GM18508 (cell line): ENCODE measurements around the gene RHBDF2.

Source experiments
- ATAC-seq: cut with Tn5 transposase; IDR thresholded peaks from one replicate; pipeline ENCODE4 v1.9.1; 2021; ENCODE audit warnings: moderate number of reproducible peaks; ENCODE audit not compliant: insufficient read depth, unreplicated experiment

RHBDF2 gene

DNA sequence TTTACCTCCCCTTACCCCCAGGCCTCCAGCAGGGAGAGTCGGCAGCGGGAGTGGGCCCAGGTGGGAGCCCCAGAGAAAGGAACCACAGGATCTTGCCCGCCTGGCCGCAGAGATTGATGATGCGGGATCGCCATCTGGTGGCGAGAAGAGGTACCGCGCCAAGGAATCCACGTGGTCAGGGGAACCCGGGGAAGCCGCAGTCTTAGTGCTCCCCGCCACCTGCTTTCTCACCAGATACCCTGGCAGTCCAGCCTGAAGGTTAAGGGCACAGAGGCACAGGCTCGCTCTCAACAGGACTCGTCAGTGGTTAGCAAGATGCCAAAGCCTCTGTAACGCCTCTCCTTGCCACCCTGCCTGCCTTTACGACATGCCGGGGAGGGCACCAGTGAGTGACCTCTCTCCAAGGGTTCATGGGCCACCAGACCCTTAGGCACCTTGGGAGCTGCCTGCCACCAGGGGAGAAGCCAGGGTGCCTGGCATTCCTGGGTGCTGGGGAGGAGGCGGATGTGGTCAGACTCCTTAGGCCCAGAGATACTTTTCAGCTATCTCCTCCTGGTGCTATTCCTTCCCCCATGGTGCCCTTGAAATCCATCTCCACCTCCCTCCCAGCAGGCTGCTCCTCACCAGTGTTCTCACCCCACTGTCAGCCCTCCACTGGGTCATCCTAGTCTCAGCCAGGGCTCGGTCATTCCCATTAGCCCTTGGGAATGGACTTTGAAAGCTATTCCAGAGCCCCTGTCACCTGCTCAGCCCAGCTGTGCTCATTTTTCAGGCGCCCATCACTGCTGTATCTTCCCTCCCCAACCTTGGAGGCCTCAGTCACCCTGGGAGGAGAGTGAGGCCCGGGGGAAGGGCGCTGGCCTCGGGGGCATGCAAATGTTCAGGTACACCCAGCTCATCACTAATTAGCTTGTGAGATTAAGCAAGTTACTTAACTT, 5.5 kb upstream of the RHBDF2 start:
- ATAC-seq = no peak

DNA sequence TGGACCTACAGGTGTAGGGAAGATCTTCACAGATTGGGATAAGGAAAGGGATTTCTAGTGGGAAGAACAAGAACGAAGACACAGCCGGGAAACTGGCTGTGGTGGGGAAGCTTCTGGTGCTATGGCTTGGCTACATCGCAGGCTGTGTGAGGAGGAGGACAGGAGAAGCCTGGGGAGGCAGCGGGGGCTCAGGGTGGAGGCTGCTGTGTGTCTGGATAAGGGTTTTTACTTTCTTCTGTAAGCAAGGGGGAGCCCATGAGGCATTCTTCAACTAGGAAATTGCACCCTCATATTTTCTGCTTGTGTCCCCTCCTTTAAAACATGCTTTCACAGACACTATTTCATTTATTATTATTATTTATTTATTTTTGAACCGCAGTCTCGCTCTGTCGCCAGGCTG, 2.9 kb upstream of the RHBDF2 start:
- ATAC-seq = no peak

DNA sequence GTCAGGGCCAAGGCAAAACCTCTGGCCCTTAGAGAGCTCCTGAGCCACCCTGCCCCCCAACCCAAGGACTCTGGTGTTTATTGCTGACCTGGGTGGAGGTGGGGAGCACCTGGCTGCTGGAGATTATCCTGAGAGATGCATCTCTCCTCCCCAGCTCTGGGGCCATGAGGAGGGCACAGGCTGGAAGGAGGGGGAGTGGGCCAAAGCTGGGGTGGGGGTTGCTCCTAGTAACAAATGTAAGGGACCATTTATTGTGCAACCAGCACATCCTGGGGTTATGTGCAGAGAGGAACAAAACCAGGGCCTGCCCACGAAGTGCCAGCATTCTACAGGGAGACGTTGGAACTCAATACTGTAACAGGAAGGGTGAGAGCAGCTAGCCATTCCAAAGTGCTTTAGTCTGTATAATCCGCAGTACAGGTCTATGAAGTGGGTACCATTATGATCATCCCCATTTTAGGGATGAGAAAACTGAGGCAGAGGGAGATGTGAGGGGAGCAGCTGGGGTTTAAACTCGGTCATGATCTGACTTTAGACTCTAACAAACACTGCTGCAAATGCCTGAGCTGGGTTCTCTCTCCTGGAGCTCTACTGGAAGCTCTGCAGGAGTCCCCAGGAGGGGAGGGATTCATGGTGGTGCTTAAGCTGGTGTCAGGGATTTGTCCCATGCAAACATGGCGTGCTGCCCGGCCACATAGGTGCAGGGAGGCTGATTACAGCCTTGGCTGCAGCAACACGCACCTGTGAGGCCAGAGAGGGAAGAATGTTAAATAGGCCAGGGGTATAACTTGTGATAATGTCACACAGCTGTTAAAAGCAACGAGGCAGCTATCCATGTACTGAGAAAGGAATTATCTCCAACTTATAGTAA, 1.4 kb upstream of the RHBDF2 start:
- no peak for ATAC-seq

DNA sequence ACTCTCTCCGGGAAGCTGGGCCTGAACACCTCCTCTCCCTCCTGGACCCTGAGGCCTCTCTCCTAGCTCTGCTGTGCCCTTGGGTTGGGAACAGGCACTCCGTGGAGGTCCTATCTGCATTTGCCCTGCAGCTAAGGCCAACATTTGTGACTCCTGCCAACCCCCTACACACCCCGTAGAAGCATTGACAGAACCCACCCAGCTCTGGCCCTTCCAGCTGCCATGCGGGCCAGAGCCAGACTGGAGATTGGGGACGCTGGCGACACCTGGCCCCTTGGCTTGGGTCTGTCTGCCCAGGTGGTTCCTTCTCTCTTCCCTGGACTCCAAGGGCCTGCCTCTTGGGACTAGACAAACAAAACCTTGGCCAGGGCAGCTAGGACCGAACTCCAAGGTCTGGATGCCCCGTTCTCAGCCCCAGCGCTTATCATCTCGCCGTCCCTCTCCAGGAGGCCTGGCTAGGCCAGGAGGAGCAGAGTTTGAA, 644 bp upstream of the RHBDF2 start:
- no peak for ATAC-seq

DNA sequence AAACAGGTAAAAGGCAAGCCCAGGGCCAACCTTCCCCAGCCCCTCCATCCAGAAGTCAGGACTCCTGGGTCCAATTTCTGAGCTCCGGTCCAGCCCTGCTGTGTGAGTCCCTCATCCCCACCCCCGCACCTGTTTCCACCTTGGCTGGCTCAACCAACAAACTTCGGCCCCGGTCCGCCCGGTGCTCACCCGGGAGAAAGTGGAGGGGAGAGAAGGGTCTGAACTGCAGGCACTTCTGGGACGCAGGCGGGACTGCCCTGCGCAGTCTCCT, 541 bp downstream of the RHBDF2 start:
- ATAC-seq = no peak

DNA sequence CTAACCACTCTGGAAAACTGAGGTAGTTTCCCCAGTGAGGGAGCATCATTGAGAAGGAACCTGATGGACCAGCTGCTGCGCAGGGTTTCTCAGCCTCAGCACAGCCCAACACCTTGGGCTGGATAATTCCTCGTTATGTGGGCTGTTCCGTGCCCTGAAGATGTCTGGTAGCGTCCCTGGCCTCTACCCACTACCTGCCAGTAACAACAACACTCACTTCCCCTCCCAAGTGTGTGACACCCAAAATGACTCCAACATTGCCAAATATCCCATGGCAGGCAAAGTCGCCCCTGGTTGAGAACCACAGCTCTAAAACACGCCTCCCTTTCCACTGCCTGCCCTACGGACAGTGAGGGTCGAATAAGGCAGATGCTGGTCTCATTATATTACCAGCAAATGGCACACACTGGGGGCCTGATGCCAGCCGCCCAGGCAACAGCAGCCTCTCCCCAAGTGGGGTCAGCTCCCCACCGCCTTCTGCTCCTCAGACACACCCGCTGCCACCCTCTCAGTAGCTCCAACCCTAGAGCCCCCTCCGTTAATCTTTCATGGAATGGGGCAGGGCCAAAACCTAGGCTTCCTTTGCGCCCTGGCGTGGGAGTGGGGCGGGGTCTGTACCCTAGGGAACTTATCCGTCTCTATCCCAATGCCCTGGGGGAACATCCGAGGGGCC, 1.0 kb downstream of the RHBDF2 start:
- no peak for ATAC-seq

DNA sequence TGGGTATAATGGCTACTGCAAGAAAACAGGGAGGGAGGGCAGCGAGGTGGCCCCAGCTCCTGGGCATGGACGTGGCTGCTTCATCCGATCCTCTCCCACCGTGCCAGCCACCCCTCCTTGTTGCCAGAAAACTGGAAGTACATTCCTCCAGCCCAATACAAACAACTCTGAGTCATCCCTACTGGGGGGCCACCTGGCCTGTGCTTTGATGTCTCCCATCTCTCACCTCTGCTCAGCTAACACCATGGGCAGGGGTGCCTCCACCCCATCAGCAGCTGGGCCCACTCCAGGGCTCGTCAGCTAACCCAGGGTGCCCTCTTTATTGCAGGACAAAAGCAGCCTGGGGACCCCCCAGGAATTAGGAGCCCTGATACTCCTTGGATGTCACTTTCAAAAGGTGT, 2.0 kb downstream of the RHBDF2 start:
- no peak for ATAC-seq

DNA sequence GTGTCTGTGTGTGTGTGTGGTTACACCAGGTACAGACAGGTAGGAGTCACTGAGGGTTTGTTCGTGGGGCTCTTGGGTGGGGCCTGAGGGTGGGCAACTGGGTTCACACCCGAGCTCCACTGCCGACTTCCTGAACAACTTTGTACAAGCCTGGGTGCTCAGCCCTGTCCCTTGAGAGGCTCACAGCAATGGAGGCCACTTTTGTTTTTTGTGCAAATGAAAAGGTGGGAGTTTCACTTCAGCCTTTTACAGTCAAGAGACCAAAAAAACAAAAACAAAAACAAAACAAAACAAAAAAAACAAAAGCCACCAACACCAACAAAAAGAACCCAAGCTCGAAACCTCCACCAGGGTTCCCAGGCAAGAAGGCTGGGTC, 2.4 kb downstream of the RHBDF2 start:
- no peak for ATAC-seq

DNA sequence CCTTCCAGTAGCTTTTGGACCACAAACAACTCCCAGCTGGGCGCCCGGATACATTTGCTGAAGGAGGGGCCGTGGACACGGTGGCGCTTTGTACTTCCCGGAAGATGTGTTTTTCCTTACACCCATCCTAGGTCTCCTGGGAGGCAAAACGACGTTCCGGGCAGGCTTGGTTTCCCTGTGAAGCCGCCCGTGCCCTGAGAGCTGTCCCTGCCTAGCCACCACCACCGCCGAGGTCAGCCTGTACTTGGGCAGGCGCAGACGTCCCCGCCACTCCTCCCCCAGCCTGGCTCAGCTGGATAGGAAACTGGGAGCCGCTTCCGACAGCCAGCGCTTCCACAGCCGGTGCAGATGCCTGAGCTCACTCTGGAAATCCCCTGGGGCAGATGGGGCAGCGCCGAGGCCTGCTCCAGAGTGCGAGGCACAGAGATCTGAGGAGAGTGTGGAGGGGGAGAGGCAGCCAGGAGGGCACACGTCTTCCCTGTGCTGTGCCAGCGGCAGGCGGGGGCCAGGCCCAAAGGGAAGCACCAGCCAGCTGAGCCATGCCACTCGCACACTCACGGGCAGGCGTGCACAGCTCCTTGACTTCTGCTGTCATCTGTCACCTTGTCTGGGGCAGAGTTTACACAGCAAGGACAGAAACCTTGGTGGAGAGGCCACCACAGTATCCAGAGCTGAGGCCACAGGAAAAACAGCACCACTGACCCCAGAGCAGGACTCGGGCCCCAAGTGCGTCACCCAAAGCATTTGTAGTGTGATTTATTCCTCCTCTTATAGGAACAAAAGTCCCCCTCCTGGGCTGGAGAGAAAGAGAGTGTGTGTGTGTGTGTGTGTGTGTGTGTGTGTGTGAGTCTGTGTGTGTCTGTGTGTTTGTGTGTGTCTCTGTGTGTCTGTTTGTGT, 3.0 kb downstream of the RHBDF2 start:
- no peak for ATAC-seq

DNA sequence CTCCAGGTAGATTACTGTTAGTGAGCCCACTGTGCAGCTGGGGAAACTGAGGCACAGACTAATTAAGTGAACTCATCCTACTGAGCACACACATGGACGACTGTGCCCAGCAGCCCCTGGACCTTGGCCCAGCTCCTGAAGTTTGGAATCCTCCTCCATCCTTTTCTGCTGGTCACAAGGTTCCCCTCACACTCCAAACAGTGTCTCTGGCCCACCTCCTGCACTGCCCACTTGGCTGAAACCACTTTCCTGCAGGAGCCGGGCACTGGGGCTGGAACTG, 3.6 kb downstream of the RHBDF2 start:
- ATAC-seq = no peak

DNA sequence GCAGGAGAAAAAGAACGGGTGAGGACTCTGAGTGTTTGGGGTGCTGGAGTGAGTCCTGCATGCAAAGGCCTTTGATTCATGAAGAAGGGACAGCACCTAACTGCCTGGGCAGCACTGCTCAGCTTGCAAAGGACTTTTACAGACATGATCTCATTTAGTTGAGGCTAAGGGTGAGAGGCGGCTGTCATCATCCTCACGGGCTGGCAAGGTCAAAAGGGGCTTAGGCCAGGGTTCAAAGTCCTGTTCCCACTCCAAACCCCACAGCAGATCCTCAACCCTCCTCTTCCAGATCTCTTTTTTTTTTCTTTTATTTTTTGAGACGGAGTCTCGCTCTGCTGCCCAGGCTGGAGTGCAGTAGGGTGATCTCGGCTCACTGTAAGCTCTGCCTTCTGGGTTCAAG, 4.8 kb downstream of the RHBDF2 start:
- ATAC-seq = no peak

DNA sequence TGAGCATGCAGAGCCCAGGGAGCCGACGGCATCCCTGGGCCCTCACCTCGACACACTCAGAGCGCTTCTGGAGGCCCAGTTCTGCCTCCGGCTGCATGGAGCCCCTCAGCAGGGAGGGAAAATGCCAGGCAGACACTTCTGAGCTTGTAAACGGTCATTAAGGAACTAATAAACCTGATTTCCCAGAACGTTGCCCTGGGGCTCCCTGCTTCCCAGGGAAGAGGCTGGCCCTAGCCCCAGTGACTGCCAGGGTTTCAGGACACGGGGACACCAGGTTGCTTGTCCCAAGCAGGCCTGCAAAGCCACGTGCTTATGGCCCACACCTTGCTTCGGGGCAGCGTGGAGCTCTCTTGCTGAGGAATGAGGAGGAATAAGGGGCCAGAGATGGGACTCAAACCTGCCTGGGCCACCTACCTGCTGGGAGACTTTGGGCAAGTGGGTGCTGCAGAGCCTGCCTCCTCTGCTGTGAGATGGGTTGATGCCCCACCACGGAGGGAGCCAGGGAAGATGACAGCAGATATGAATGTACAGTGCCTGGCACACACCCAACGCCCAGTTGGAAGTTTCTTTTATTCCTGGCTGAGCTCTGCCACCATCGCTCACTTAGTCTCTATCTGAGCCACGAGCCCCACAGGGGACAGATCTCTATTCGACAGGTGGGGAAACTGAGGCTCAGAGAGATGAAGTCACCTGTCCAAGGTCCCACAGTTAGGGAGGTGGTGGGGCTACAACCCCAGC, 5.4 kb downstream of the RHBDF2 start:
- ATAC-seq = no peak

DNA sequence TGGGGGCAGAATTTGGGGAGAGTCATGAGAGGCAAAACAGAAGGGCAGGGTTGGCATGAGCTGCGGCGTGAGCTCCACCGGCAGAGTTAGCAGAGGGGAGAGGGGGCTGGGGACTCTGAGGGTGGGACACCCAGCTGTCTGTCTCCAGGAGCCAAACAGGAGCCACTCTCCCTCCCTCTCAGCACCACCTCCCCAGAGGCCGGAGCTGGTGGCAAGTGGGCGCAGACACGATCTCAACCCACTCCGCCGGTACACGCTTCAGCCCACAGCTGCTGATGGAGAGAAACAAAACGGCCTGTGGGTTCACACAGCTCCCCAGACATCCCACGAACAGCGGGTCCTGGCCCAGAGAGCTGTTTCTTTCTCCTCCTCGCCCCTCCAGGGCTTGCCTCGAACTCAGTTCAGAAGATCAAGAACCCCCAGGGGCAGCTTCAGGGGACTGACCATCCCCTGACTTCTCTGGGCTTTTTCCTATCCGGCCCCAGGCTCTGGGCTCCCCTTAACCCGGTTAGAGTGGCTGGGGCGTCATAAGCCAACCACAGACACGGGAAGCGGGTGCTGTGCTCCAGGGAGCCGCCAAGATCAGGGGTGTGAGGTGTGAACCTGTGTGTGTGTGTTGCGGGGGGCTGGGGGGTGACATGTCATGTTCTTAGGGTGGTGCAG, 7.6 kb downstream of the RHBDF2 start:
- ATAC-seq = no peak

DNA sequence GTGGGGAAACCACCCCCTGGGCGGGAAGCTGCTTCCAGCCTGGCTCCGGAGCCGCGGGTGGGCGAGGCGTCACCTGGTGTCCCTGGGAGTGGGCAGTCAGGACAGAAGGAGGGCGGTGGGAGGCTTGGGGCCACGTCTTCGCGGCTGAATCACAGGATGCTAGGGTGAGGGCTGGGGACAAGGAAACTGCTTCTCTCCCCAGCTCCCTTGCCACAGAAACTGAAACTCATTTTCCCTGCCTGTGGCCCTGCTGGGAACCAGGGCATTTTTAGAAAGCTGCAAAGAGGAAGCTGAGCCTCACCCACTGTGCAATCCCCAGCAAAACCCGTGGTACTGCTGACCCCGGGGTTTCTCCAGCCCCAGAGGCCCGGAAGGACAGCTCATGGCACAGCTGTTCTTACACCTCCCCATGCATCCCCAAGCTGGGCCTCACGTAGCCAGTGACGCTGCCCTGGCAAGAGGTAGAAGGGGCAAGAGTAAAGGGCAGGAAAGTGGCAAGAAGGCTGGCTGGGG, 8.2 kb downstream of the RHBDF2 start:
- no peak for ATAC-seq

DNA sequence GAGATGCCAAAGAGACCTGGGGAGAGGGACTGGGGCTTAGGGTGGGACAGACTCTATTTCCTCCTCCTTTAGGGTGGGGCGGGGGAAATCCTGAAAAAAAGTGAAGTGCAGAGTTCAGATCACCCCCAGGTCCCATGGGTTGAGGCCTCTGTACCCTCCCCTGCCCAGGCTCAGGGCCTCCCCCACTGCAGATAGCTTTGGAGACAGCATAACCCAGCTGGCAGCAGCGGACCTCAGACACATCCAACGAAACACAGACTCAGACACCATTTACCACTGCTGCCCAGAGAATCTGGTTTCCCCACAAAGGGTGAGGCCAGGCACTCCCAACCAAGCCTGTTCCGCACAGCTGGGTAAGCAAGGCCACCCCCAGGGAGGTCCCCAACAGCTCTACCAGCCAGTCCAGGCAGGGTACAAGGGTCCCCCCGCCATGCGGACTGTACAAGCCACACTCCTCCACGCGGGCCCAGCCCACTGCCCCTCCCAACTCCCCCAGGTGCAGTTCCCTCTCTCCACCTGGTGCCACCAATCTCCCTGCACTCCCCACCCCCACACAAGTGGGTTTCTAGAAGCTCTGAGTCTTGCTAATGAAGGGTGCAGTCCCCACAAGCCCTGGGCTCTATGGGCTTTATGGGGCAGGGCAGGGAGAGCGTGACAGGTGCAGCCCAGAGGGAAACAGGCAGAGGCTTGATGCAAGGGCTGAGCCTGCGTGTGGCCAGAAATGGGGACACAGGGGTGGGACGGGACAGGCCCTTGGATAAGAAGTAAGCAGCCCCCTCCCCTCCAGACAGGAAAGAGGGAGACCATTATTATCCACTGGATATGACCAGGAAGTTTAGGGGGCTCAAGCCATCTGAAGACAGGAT, 8.9 kb downstream of the RHBDF2 start:
- ATAC-seq = no peak

DNA sequence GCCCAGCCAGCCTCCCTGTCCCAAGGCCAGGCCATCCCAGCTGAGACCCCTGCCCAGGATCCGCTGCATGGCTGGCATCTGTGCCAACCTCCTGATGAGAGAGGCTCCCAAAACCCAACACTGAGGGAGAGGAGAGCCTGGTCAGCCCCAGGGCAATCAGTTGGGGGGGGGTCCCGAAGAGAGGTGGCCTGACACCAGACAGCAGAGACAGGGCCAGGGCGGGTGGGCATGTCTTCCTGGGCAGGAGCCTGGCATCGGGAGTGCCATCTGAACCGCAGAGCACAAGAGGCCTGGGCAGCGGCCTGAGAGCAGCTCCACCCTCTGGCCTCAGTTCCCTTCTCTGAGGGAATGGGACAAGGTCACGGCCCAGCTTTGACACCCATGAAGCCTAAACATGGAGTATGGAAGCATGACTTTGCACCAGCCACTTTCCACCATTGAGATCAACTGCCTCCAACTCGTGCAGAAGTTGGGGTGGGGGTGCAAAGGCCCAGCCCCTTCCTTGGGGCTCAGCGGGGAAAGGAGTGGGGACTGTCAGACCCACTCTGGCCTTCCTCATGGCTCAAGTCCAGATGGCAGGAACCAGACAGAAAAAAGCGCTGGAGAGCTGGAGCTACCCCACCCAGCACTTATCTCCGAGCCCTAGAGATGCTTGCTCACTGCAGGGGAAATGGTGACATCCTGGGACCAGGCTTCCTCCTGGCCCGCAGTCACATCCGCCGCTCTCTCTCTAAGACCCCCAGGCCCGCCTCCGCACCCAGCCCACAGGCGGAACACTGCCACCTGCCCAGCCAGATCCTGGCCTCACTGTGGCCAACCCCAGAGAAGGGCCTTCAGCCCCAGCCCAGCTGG, 9.7 kb downstream of the RHBDF2 start:
- no peak for ATAC-seq

DNA sequence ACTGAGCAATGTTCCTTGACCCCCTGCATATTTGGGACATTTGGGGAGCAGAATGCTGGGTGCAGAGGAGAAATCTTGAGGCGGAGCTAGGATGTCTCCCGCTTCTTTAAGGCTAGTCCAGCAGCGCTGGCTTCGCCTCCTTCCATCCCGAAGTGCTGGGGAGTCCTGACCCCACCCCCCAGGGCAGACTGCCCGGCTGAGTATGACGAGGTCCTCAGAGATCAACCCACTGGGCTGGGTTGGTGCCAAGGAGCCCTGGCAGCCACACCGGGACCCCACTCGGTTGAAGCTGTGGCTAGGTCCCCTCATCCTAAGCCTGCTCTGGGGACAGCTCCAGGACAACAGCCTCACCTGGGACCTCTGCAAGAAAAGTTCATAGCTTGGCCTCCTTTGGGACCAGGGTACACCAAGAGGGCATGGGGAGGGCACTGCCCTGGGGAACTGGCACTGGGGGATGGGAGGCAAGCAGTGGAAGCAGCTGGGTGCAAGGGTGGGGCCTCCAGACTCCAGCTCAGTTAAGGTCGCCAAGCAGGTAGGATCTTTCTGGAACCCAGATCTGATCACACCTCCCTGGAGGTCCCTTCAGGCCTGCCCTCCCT, 11.0 kb downstream of the RHBDF2 start:
- ATAC-seq = no peak
